ENCODE measurements around the gene HMCN2.

Gene HMCN2

GRCh38 chr9:130345897-130346385, 80.4 kb downstream of the HMCN2 start:
- DNase-seq (ENCODE audit: low spot score): no peak

- no peak for DNase-seq (ENCODE audit: low spot score)
Observed at GRCh38 chr9:130346431-130346830, 80.9 kb downstream of the HMCN2 start.

GRCh38 chr9:130347036-130347435, 81.5 kb downstream of the HMCN2 start:
- DNase-seq (ENCODE audit: low spot score): no peak

- DNase-seq (ENCODE audit: low spot score): no peak
Observed at GRCh38 chr9:130347931-130348330, 82.4 kb downstream of the HMCN2 start.

- no peak for DNase-seq (ENCODE audit: low spot score)
Observed at GRCh38 chr9:130348341-130348740, 82.8 kb downstream of the HMCN2 start.

GRCh38 chr9:130348881-130349280, 83.3 kb downstream of the HMCN2 start:
- no peak for DNase-seq (ENCODE audit: low spot score)

GRCh38 chr9:130349398-130349797, 83.8 kb downstream of the HMCN2 start:
- DNase-seq (ENCODE audit: low spot score): no peak

- no peak for DNase-seq (ENCODE audit: low spot score)
Observed at GRCh38 chr9:130351343-130351742, 85.8 kb downstream of the HMCN2 start.

GRCh38 chr9:130352081-130352480, 86.5 kb downstream of the HMCN2 start:
- DNase-seq (ENCODE audit: low spot score): no peak

GRCh38 chr9:130352586-130353285, 87.2 kb downstream of the HMCN2 start:
- DNase-seq (ENCODE audit: low spot score): no peak

- no peak for DNase-seq (ENCODE audit: low spot score)
Observed at GRCh38 chr9:130354378-130354777, 88.8 kb downstream of the HMCN2 start.

GRCh38 chr9:130354806-130355205, 89.2 kb downstream of the HMCN2 start:
- DNase-seq (ENCODE audit: low spot score): no peak

GRCh38 chr9:130356033-130356432, 90.5 kb downstream of the HMCN2 start:
- no peak for DNase-seq (ENCODE audit: low spot score)

GRCh38 chr9:130356877-130357584, 91.5 kb downstream of the HMCN2 start:
- no peak for DNase-seq (ENCODE audit: low spot score)

- DNase-seq (ENCODE audit: low spot score): no peak
Observed at GRCh38 chr9:130358928-130359327, 93.4 kb downstream of the HMCN2 start.

- DNase-seq (ENCODE audit: low spot score): no peak
Observed at GRCh38 chr9:130359819-130360218, 94.3 kb downstream of the HMCN2 start.

GRCh38 chr9:130360672-130361071, 95.1 kb downstream of the HMCN2 start:
- DNase-seq (ENCODE audit: low spot score): no peak

- DNase-seq (ENCODE audit: low spot score): no peak
Observed at GRCh38 chr9:130361873-130362362, 96.4 kb downstream of the HMCN2 start.

- DNase-seq (ENCODE audit: low spot score): no peak
Observed at GRCh38 chr9:130362691-130363090, 97.1 kb downstream of the HMCN2 start.

- DNase-seq (ENCODE audit: low spot score): no peak
Observed at GRCh38 chr9:130363755-130364404, 98.3 kb downstream of the HMCN2 start.

GRCh38 chr9:130364619-130365322, 99.2 kb downstream of the HMCN2 start:
- DNase-seq (ENCODE audit: low spot score): no peak

GRCh38 chr9:130365323-130365721, 99.8 kb downstream of the HMCN2 start:
- DNase-seq (ENCODE audit: low spot score): no peak
